ENCODE measurements around the gene OFD1.

OFD1 gene, protein sequence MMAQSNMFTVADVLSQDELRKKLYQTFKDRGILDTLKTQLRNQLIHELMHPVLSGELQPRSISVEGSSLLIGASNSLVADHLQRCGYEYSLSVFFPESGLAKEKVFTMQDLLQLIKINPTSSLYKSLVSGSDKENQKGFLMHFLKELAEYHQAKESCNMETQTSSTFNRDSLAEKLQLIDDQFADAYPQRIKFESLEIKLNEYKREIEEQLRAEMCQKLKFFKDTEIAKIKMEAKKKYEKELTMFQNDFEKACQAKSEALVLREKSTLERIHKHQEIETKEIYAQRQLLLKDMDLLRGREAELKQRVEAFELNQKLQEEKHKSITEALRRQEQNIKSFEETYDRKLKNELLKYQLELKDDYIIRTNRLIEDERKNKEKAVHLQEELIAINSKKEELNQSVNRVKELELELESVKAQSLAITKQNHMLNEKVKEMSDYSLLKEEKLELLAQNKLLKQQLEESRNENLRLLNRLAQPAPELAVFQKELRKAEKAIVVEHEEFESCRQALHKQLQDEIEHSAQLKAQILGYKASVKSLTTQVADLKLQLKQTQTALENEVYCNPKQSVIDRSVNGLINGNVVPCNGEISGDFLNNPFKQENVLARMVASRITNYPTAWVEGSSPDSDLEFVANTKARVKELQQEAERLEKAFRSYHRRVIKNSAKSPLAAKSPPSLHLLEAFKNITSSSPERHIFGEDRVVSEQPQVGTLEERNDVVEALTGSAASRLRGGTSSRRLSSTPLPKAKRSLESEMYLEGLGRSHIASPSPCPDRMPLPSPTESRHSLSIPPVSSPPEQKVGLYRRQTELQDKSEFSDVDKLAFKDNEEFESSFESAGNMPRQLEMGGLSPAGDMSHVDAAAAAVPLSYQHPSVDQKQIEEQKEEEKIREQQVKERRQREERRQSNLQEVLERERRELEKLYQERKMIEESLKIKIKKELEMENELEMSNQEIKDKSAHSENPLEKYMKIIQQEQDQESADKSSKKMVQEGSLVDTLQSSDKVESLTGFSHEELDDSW

DNA sequence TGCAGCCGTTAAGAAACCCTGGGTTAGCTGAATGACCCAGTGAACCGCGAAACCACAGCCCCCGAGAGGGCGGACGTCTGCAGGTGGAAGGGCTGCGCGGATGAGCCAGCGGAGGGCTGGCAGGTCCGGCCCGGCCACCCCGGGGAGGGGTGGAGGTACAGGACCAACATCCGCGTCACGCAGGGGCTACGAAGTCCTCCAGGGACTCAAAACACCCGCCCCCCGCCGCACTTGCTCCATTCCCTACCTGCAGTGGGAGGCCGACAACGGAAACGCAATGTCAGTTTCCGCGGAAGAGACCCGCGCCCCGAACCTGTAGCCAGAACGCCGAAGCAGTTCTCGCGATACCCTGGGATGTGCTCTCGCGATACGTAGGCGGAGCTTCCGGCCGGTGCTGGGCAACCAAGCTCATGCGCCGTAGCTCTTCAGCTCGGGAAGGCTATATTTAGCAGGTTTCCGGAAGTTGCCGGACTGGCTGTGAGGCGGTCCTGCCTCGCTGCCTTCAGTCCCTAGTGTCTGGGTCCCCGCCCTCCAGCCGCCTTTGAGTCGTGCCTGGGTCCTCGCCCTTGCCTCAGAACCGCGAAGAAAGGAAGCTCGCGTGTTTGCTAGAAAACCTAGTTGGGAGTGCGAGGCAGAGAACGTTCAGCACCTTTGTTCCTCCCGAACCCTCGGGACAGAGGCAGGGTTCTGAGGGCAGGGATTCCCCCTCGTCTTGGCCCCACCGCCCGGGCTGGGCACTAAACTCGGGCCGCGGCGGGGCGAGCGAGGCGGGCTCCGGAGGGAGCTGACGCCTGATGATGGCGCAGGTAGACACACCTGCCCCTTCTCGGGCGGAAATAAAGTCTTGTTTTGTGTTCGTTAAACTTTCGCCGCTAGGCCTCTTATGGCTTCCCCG is at the start of gene OFD1, which contains the start of gene TRAPPC2:
Gene OFD1, plus strand, starts transcription at position 471 of the 895 bp plus-strand sequence. Its CDS starts 324 bp downstream, at position 795.
Gene TRAPPC2, minus strand, starts transcription at position 343 of the 895 bp plus-strand sequence. CDS start 14,657 bp downstream, outside the sequence.
- DNase-seq (ENCODE audit: low read depth), result peak; percentile 95

DNA sequence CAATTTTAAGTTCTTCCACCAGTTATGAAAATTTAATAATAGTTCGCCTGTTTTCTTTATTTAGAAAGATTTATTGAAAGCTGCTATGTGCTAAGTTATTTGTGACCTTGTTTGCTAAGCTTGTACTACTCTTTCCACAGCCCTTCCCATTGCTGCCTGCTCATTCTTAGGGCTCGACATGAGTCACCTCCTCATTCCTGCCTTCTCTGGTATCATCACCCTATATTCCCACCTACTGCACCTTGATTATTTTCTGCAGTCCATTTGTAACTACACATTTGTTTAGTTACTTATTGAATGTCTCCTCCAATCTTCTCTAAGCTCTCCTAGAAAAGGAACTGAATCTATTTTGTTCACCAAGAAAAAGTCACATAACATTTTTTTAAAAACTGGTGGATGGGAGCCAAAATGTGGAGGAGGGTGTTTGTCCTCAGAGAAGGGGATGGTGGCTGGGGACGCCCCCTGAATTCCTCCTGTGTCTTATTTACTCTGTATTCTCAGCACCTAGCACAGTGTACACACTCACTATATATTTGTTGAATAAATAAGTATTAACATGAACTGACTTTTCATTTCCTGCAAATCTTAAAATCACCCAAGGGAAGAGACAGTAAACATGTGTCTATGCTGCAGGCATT is 49.3 kb upstream of the OFD1 start:
- DNase-seq (ENCODE audit: low read depth), result no peak

DNA sequence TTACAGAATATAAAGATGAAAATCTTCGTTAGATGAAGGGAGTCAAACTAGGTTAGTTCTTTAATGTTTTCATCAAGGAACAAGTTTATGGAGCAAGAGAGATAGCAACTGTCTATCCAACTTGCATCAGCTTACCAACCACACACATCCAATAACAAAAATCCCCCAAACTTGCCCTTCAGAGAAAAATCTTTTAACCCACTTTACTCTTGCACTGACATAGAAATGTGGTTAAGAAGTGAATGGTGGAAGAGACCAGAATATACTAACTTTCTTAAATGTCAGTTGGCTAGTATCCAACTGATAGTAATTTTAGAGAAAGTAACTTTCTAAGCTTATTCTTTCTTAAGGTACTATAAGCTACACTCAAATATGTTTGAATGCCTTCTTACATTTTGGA is 47.3 kb upstream of the OFD1 start:
- no peak for DNase-seq (ENCODE audit: low read depth)

DNA sequence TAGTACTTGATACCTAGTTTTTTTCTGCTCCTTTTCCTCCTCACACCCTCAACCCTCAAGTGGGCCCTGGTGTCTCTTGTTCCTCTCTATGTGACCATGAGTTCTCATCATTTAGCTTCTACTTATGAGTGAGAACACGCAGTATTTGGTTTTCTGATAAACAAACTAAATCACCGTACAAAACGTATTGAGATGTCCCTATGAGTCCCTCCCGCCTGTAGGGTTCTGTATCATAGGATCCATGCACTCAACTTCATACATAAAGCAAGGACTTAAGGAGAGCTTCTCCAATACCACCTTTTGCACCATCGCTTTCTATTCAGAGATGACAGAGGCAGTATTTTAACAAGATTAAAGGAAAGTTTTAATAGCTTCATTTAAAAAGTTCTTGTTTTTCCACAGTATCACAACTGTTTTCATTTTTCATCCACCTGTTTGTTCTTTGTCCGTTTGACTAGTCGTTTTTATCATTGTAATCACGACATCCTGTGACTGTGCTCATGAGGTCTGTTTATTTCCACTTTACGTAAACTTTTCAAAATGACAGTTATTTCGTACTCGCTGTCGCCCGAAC is 46.1 kb upstream of the OFD1 start:
- DNase-seq (ENCODE audit: low read depth), result no peak

DNA sequence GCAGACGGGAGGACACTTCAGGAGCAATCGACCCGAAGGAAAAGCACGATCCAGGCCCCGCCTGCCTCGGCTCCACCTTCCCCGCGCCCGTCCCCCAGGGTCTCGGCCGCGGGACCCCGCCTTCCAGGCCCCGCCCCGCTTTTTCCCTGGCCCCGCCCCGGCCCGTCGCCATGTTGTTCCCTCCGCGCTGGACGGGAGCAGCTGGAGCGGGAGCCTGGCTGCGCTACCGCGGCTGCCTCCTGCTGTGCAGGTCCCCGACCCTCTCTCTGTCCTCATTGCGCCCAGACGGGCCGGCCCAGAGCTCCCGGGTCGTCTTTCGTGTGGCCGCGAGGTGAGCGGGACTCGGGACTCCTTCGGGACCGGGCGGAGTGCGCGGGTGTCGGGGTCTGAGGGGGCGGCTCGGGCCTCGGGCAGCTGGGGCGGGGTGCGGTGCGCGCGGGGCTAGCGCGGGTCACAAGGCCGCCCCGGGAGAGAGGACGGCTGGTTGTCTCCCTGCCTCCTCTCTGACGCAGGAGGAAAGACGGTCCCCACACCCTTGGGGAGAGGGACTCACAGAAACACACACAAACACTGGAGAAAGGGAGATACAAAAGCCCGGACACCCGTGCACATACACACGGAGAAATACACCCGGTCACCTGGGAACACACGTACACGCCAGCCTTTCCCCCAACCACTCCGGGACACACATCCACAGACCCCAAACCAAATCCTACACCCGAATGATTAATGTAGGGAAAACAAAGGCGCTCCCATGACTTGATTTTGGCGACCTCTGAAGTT is 45.4 kb upstream of the OFD1 start, which contains the start of gene RAB9A:
Gene RAB9A, plus strand, starts transcription at position 171 of the 783 bp plus-strand sequence. CDS start 19,619 bp downstream, outside the sequence.
- DNase-seq (ENCODE audit: low read depth), result peak; percentile 41

DNA sequence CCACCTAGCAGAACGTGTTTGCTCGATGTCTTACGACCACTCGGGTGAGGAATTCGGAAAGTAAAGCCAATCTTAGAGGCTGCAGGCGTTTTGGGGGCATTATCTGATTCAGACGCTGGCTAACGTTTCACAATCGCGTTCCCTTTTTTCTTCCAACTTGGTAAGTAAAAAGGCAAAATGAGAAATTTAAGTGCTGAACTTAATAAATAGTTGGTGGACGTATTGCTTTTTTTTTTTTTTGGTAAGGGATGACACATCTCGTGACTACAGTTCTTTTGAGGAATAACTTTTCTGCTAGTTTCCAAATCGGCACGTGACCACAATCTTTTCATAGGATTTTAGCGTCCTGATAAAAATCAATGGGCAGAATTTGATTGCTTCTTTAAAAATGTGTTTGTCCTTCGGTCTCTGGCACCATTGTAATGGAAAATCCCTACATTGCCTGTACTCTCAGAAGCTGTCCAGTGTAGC is 44.8 kb upstream of the OFD1 start:
- no peak for DNase-seq (ENCODE audit: low read depth)

DNA sequence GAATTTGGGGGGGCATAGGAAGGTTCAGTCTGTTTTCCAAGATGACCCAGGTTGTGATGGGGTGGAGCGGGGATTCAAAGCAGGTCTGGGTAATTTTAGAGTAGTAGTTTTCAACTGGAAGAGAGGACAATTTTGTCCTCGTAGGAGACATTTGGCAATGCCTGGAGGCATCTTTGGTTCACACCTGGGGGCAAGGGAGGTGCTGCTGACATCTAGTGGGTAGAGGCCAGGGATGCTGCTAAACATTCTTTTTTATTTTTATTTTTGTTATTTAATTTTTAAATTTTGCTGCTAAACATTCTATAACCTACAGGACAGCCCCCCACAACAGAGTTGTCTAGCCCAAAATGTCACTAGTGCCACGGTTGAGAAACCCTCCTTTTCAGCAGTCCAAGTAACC is 43.7 kb upstream of the OFD1 start:
- no peak for DNase-seq (ENCODE audit: low read depth)

DNA sequence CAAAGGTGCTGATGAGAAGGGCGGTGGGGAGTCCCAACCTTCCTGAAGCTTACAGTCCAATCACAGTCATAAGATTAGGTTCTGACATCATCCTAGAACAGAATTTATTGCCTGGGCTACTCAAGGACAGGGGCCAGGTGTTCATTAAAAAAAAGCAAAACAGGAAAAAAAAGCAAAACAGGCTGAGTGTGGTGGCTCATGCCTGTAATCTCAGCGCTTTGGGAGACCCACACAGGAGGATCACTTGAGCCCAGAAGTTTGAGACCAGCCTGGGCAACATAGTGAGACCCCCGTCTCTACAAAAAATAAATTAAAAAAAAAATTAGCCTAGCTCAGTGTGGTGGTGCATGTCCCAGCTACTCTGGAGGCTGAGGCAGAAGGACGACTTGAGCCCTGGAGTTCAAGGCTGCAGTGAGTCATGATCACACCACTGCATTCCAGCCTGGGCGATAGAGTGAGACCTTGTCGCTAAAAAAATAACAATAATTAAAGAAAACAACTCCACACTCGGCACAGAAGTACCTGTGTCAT is 42.6 kb upstream of the OFD1 start:
- DNase-seq (ENCODE audit: low read depth), result no peak

DNA sequence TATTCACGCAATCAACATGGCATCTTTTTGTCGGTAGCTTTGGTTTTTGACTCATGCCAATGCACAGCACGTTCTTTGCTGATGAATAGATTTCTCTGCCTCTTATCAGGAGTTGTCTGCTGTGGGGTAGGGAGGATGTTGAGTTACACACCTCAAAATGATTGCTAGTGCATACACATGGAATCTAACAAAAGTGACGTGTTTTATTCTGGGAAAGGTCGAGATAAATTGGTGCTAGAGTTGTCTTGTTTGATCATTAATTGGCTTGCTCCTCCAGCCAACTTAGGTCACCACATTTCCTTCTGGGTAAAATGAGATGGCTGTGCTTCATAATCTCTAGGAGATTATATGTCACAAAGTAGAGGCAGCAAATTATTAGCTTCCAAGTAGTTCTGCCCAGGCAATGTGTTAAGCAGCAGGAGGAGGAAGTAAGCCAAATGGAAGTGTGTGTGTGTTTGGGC is 41.7 kb upstream of the OFD1 start:
- DNase-seq (ENCODE audit: low read depth), result no peak

DNA sequence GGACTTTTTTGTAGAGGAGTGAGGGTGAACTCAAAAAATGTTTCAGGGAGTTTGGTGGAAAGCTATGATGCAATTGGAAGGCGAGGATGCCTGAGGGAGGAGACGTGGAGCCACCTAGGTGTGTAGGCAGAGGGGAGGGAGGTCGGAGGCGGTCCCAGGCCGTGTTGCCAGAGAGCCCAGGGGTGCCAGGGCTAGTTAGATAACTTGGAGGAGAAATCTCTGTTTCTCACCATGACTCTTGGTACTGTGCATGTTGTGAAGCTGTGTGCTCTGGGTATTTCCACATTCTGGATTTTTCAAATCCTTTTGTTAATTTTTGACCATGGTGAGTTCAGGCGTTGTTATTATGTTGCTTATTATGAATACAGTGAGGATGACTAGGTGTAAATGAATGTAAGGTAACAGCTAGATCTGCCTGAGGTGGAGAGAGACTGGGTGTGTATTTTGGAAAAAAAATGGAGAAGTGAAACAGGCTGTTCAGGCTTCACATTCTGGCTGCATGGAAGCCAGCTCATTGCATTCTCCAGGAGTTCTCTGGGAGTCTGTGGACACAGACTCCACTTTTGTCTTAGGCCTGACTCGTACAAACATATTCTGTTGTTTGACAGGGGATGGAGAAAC is 41.1 kb upstream of the OFD1 start:
- no peak for DNase-seq (ENCODE audit: low read depth)

DNA sequence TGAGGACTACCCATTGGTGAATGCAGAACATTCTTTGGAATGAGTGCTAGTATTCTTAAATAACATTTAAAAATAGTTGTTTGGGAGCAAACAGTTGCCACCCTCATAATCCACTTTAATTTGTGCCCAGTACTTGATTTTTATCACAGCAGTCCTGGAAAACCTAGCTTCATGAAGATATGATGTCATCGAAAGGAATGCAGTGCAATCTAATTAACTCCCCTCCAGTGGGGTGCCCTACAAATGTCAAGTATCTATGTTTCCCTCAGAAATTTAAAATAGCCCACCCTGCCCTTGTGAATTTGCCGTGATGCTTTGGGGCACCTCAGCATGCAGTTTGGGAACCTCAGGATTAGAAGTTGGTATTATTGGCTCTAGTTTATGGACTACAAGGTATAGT is 40.2 kb upstream of the OFD1 start:
- DNase-seq (ENCODE audit: low read depth), result no peak

DNA sequence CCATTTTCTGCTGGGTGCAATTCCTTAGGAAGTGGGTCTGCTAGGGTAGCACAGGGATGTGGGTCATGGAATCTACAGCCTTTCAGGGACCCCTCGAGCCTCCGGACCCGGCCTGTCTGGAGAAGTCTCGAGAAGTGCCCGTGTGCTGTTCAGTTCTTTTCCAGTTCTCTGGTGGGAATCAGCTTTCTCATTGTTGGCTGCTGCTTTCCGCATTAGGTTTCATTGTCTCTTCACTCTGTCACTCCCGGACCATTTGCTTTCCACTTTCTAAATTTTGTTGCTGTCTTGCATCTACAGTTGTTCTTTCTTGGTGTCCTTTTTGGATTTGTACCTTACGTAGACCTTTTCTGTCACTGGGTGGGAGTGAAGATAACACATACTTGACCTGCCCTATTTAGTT is 39.6 kb upstream of the OFD1 start:
- DNase-seq (ENCODE audit: low read depth), result no peak

DNA sequence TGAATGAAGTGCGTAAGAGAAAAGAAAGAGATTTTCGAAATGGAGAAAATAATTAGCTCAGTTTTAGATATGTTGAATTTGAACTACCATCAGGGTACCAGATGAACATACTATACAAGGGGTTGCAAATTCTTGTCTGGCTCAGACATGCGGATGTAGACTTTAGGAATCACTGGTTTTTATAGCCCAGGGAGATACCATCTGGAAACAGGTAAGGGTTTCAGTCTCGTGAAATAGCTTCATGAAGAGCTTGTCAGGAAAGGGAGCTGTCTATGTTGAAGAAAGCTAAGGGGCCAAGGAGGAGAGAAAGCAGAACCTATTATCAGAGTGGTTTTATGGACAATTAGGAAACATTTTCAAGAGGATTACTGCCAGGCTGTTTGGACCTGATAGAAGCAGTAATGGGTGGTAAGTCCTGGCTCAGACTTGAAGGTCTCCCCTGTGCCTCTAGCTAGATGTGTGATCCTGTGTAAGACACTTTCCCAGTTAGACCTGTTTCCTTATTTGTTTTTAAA is 38.9 kb upstream of the OFD1 start:
- DNase-seq (ENCODE audit: low read depth), result no peak

DNA sequence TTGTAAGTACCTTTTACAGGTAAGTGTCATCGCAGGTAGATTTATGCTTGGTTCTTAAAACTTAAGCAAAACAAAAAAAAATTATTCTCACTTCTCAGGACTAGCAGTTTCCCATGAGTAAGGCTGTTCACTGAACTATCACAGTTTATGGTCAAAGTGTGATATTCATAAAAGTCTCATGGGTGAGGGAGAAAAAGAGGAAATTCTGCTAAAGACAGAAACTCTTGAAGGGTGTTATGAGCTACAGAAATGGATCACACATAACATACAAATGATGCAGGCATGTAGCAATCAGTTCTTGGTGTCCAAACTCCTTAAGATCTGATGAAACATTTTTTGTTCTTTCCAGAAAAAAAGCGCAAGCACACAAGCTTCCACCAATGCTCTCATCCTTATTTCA is 37.1 kb upstream of the OFD1 start:
- no peak for DNase-seq (ENCODE audit: low read depth)

DNA sequence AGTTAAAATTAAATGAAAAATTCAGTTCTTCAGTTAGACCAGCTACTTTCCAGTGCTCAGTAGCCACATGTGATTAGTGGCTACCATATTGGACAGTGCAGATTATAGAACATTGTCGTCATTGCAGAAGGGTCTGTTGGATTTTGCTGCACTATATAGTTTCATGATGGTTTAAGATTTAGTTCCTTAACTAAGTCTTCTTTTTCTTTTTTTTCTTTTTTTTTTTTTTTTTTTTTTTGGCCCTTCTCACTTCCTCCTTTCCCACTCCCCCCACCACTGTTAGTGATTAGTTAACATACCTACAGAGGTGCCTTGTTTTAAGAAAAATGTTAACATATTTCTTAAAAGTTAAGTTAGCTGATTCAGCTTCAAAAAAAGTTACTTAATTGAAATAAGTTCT is 36.6 kb upstream of the OFD1 start:
- DNase-seq (ENCODE audit: low read depth), result no peak

DNA sequence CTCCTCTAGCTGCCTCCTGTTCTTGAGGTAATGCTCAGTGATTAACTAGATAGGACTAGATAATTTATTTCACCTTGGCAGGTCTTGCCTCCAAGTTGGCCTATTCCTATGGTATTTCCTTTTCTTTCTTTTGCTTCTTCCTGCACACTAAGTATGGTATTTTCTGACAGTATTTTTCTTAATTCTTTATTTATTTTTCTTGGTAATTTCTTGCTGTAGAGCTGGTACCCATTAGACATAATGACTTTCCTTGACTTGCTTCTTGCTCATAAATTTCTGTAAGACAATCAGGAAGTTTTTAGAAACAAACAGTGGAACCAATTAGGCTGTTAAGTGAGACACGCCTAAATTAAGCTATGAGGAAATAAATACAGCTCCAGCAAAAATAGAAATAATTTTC is 36.1 kb upstream of the OFD1 start:
- no peak for DNase-seq (ENCODE audit: low read depth)

DNA sequence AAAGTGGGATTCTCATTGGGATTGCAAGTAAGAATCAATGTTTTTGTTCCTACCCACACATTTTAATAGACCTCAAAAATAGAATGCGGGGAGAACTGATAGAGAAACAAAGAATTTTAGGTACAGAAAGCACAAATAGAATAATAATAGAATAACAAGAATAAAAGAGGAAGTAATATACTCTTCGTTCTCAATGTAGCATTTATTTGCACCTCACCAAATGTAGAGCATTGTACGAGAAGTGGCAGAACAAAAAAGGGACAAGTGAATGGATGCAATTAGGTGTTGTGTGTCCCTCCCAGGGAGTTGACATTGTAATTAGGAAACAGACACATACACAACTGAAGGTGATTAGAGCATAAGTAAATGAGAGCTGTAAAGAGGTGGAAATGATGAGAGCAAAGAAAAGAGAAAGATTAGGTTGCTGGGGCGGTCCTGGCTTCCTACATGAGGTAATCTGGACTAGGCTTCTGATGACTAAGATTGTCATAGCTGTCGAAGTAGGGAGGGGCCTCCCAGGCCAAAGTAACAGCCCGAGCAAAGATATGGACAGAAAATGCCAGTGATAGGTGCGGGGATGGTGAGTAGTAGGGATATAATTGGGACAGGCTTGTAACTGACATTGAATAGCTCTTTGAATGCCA is 35.2 kb upstream of the OFD1 start:
- no peak for DNase-seq (ENCODE audit: low read depth)

DNA sequence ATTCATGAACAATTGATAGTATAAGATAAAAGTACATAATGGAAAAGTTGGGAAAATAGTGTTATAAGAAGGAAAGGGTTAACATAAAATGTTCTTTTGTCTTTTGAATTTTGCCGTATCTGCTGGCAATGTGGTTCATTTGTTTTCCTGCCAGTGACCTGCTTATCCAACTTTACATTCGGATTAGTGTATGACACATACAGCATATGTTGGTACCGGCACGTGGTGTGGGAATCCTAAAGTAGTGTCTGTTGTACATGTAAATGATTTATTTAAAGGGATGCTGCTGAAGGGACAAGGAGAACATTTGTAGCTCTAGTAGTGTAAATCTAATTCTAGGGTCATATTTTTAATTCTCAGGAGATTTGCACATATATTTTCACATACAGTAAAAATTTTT is 34.2 kb upstream of the OFD1 start:
- DNase-seq (ENCODE audit: low read depth), result no peak
